HG02759 (cell line): ENCODE measurements around the gene RAD50.
"Not testable (repeated sequence)": the region's sequence is repeated elsewhere in the genome, so short reads cannot be mapped to it uniquely, and the experiment has no call there.

Experiments
- ATAC-seq: cut with Tn5 transposase; IDR thresholded peaks from one replicate; pipeline ENCODE4 v1.9.1; 2021; ENCODE audit warnings: mild to moderate bottlenecking, moderate library complexity; ENCODE audit not compliant: unreplicated experiment

Gene RAD50

GRCh38 chr5:132628814-132629213 lies 72.0 kb downstream of the RAD50 start:
- ATAC-seq = no peak

GRCh38 chr5:132629230-132629944 lies 72.6 kb downstream of the RAD50 start:
- peak; percentile 66 for ATAC-seq

GRCh38 chr5:132633587-132633986 lies 76.8 kb downstream of the RAD50 start:
- ATAC-seq = not testable (repeated sequence)

GRCh38 chr5:132635873-132636272 lies 79.1 kb downstream of the RAD50 start:
- no peak for ATAC-seq

- no peak for ATAC-seq
These were observed 80.5 kb downstream of the RAD50 start for GRCh38 chr5:132637241-132637640.

GRCh38 chr5:132639706-132640130 lies 82.9 kb downstream of the RAD50 start:
- ATAC-seq = peak; percentile 74

- no peak for ATAC-seq
These were observed 83.8 kb downstream of the RAD50 start for GRCh38 chr5:132640613-132641012.

GRCh38 chr5:132641241-132641723 lies 84.5 kb downstream of the RAD50 start:
- peak; percentile 47 for ATAC-seq

GRCh38 chr5:132641841-132642240 lies 85.1 kb downstream of the RAD50 start:
- no peak for ATAC-seq

GRCh38 chr5:132644177-132644576 lies 87.4 kb downstream of the RAD50 start:
- no peak for ATAC-seq

GRCh38 chr5:132646583-132647266 lies 89.9 kb downstream of the RAD50 start:
- no peak for ATAC-seq

- no peak for ATAC-seq
These were observed 90.7 kb downstream of the RAD50 start for GRCh38 chr5:132647473-132647872.

GRCh38 chr5:132648355-132648754 lies 91.6 kb downstream of the RAD50 start:
- ATAC-seq = no peak

- ATAC-seq = no peak
These were observed 95.2 kb downstream of the RAD50 start for GRCh38 chr5:132651838-132652469.

GRCh38 chr5:132653716-132654115 lies 96.9 kb downstream of the RAD50 start:
- ATAC-seq = no peak

GRCh38 chr5:132655821-132656773 lies 99.3 kb downstream of the RAD50 start:
- ATAC-seq = no peak

- no peak for ATAC-seq
These were observed 100.1 kb downstream of the RAD50 start for GRCh38 chr5:132656774-132657355.

- ATAC-seq = no peak
These were observed 101.1 kb downstream of the RAD50 start, which contains the start of gene IL13 for GRCh38 chr5:132657676-132658380. Gene IL13, plus strand, starts transcription at chr5:132658173. Its CDS starts 14 bp downstream, at chr5:132658187.
